HUES48 (cell line): ENCODE results near the gene SOX8.

Experiments
- H3K27ac ChIP-seq: one replicate; pipeline ENCODE4 v1.7.0; 2013; ENCODE audit warnings: low read depth, low read length, inconsistent platforms
- H3K27me3 ChIP-seq: 2 replicates; pipeline ENCODE4 v1.6.1; 2013; ENCODE audit warnings: mild to moderate bottlenecking, low read length; ENCODE audit not compliant: control insufficient read depth, insufficient read depth
- H3K36me3 ChIP-seq: 2 replicates; pipeline ENCODE4 v1.6.1; 2013; ENCODE audit warnings: low read length; ENCODE audit not compliant: control insufficient read depth, insufficient read depth
- H3K4me1 ChIP-seq: 2 replicates; pipeline ENCODE4 v1.6.1; 2013; ENCODE audit warnings: mild to moderate bottlenecking, low read length; ENCODE audit not compliant: control insufficient read depth, insufficient read depth
- H3K4me3 ChIP-seq: 2 replicates; pipeline ENCODE4 v1.5.1; 2013; ENCODE audit warnings: mild to moderate bottlenecking, low read depth, low read length
- H3K9ac ChIP-seq: 2 replicates; pipeline ENCODE4 v1.6.1; 2013; ENCODE audit warnings: mild to moderate bottlenecking, low read depth, low read length, moderate library complexity
- H3K9me3 ChIP-seq: 2 replicates; pipeline ENCODE4 v1.6.1; 2013; ENCODE audit warnings: low read length; ENCODE audit not compliant: control insufficient read depth, insufficient read depth

SOX8 gene

DNA sequence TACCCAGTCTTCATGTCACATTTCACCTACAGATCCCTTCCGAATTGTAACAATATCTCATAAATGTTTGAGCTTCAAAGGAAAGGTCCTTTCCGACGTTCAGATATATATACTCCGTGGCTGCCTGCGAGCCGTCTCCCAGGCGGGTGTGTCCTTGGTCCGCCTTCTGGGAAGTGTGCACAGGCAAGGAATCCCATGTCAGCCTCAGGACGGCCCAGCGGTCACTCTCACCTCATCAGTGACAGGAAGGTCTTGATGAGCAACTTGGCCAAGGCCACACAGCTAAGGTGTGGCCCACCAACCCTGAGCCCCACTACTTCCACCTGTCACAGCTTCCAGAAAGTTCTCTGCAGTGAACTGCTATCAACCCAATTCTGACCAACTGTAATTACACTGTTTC lies 15.1 kb upstream of the SOX8 start:
- Histone ChIP-seq H3K27me3 (peaks cover 9% of the 10 kb centered on the region), H3K27ac (no peak overlapping the region), H3K9ac (no peak overlapping the region), H3K4me3 (no peak overlapping the region), H3K4me1 (peaks cover 3% of the 10 kb centered on the region; the same call in 1 of the 2 replicates), H3K36me3 (no peaks in the 10 kb centered on the region), H3K9me3 (no peaks in the 10 kb centered on the region)

DNA sequence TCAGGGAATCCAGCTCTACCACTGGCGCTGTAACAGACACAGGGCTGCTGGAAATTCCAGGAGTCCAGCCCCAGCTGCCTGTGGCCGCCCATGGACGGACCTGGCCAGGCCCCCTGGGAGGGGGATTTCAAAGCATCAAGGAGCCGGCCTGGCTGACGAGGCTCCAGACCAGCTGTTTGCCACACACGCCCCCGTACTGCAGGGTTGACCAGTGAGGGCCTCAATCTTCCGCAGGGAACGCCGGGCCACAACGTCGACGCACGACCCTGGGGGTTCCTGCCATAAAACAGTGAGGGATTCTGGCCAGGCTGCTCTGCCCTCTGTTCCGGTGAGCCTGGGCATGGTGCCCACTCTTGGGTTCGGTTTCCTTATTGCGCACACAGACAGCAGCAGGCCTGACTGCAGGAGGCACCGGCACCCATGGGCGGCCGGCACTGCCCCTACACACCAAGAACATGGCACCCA lies 14.5 kb upstream of the SOX8 start:
- Histone ChIP-seq H3K4me3 (no peak overlapping the region), H3K27ac (no peak overlapping the region), H3K9ac (no peak overlapping the region), H3K9me3 (no peaks in the 10 kb centered on the region), H3K27me3 (peaks cover 16% of the 10 kb centered on the region), H3K4me1 (peaks cover 3% of the 10 kb centered on the region; the same call in 1 of the 2 replicates), H3K36me3 (no peaks in the 10 kb centered on the region)

DNA sequence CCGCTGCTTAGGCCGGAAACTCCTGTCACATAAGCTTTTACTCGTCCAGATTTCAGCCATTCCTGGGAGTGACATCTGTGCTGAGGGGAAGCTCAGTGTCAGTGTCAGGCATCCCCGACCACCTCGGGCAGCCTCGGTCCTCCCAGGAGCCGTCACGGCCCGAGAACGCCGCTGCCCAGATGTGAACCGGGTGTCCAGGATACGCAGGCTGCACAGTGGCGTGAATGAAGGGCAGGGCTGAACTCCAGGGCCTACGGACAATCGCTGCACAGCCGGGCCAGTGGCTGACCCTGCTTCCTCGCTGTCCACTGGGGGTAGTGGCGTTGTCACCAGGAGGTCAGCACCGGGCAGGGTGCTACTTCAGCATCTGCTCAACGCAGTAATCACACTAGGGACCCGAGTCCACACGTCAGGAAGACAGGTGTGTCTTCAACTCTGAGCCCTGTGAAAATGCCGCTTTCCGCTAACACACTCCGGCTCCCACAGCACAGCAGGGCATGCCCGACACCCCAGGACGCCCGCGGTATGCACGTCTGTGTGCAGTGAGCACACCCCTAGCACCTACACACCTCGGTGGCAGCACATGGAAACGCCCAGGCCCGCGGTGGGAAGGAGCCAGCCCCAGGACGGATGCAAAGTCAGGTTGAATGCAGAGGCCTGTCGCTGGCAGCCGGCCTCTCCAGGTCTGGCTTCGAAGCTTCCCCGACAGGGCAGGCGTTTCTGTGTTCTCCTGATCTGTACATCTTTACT lies 13.8 kb upstream of the SOX8 start:
- H3K9me3 ChIP-seq: no peaks in the 10 kb centered on the region
- peaks cover 19% of the 10 kb centered on the region for H3K27me3 ChIP-seq
- no peaks in the 10 kb centered on the region for H3K36me3 ChIP-seq
- no peak overlapping the region for H3K27ac ChIP-seq
- H3K4me3 ChIP-seq: no peak overlapping the region
- peaks cover 3% of the 10 kb centered on the region; the same call in 1 of the 2 replicates for H3K4me1 ChIP-seq
- no peak overlapping the region for H3K9ac ChIP-seq

DNA sequence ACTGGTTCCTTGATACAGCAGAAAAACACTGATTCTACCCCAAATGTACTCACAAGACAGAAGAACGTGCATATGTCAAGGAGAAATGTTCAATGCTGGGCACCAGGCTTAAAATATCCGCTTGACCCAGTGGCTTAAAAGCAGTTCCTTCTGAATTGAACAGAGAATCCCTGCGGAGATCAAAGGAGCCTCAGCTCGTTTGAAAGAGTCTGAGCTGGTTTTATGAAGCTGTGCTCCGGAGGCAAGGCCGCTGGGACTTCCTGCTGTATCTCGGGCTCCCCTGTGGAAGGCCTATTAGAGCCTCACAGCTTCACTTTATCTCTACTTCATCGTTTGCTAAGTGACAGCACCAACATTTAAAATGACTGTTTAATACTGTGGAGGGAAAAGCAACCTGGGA lies 12.9 kb upstream of the SOX8 start:
- Histone ChIP-seq H3K36me3 (no peaks in the 10 kb centered on the region), H3K9me3 (no peaks in the 10 kb centered on the region), H3K27ac (no peak overlapping the region), H3K4me1 (peaks cover 3% of the 10 kb centered on the region; the same call in 1 of the 2 replicates), H3K4me3 (no peak overlapping the region), H3K9ac (no peak overlapping the region), H3K27me3 (peaks cover 19% of the 10 kb centered on the region)

GRCh38 chr16:969508-970385 lies 11.8 kb upstream of the SOX8 start:
- Histone ChIP-seq H3K36me3 (no peaks in the 10 kb centered on the region), H3K4me3 (peak overlapping the region; percentile 80), H3K4me1 (peaks cover 3% of the 10 kb centered on the region; the same call in 1 of the 2 replicates), H3K27me3 (peaks cover 19% of the 10 kb centered on the region), H3K27ac (no peak overlapping the region), H3K9ac (no peak overlapping the region; the same call in 1 of the 2 replicates), H3K9me3 (no peaks in the 10 kb centered on the region)

GRCh38 chr16:970386-970765 lies 11.2 kb upstream of the SOX8 start:
- Histone ChIP-seq H3K27ac (peak overlapping the region; percentile 60), H3K27me3 (peaks cover 19% of the 10 kb centered on the region), H3K9me3 (no peaks in the 10 kb centered on the region), H3K9ac (peak overlapping the region; percentile 51), H3K36me3 (no peaks in the 10 kb centered on the region), H3K4me3 (peak overlapping the region; percentile 80), H3K4me1 (peaks cover 3% of the 10 kb centered on the region; the same call in 1 of the 2 replicates)

DNA sequence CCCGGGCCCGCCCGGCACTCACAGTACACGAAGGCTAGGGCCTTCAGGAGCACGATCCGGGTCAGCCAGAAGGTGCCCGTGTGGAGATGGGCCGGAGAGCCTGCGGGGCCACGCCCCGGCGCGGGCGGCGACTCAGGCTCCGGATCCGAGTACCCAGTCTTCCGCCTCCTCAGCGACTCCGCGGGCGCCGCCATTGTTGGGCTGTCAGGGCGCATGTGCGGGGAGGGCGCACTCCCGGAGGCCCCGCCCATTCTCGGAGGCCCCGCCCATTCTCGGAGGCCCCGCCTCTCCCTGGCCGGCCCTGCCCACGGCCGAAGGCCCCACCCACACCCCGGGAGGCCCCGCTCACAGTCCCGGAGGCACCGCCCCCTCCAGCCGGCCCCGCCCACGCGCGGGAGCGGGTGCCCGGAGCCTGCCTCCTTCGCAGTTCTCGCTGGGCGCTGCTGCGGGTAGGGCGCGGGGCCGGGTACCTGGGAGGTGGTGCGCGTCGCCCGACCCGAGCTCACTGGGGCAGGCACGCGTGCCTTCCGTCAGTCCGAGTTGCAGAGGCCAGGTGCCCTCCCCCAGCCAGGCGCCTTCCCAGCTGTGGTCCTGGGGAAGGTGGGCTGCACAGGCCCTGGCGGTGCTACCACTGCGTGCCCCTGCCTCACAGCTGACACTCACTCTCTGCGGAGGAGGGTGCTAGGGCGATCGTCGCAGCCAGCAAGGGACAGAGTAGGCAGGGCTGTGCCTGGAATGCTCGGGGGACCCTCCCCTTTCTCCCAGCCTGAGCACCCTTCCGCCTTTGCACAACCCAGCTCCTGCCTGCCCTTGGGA lies 10.6 kb upstream of the SOX8 start, which contains the start of gene LMF1:
LMF1 (minus strand) TSS at position 219 of the 816 bp plus-strand sequence; CDS start at position 215, 4 bp downstream.
- Histone ChIP-seq H3K27me3 (peaks cover 19% of the 10 kb centered on the region), H3K4me3 (peak within 1 kb of the TSS; percentile 80), H3K9me3 (no peaks in the 10 kb centered on the region), H3K9ac (peak within 1 kb of the TSS; percentile 51), H3K27ac (peak within 1 kb of the TSS; percentile 60), H3K4me1 (peaks cover 3% of the 10 kb centered on the region; the same call in 1 of the 2 replicates), H3K36me3 (no peaks in the 10 kb centered on the region)

DNA sequence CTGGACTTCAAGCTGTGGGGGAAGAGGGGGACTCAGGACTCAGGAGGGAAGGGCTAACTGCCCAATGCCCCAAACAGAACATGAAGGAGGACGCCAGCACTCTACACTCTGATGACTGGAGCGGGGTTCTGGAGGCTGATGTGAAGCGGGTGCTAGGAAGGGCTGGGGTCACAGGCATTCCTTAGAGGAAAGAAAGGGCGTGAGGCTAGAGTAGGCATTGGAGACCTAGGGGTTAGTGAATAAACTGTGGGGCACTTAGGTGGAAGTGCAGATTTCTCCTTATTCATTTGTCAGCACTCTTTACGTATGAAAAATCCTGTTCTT lies 10.0 kb upstream of the SOX8 start:
- Histone ChIP-seq H3K4me3 (peak overlapping the region; percentile 62; the same call in 1 of the 2 replicates), H3K27me3 (peaks cover 19% of the 10 kb centered on the region), H3K9ac (no peak overlapping the region)

GRCh38 chr16:971981-972315 lies 9.6 kb upstream of the SOX8 start:
- H3K27me3 ChIP-seq: peaks cover 19% of the 10 kb centered on the region
- no peaks in the 10 kb centered on the region for H3K9me3 ChIP-seq
- no peaks in the 10 kb centered on the region for H3K36me3 ChIP-seq

More for the DNA sequence above, 10.0 kb upstream of the SOX8 start:
- Histone ChIP-seq H3K4me1 (peaks cover 3% of the 10 kb centered on the region; the same call in 1 of the 2 replicates), H3K27ac (no peak overlapping the region), H3K36me3 (no peaks in the 10 kb centered on the region), H3K9me3 (no peaks in the 10 kb centered on the region)

GRCh38 chr16:972316-973002 lies 9.1 kb upstream of the SOX8 start:
- Histone ChIP-seq H3K27me3 (peaks cover 19% of the 10 kb centered on the region), H3K9ac (no peak overlapping the region)

More at GRCh38 chr16:971981-972315, 9.6 kb upstream of the SOX8 start:
- no peak overlapping the region for H3K27ac ChIP-seq
- H3K4me1 ChIP-seq: peaks cover 3% of the 10 kb centered on the region; the same call in 1 of the 2 replicates
- H3K4me3 ChIP-seq: no peak overlapping the region
- H3K9ac ChIP-seq: no peak overlapping the region

More at GRCh38 chr16:972316-973002, 9.1 kb upstream of the SOX8 start:
- no peaks in the 10 kb centered on the region for H3K36me3 ChIP-seq
- H3K4me3 ChIP-seq: no peak overlapping the region
- H3K4me1 ChIP-seq: peaks cover 3% of the 10 kb centered on the region; the same call in 1 of the 2 replicates
- no peaks in the 10 kb centered on the region for H3K9me3 ChIP-seq
- H3K27ac ChIP-seq: no peak overlapping the region
